Measurements from ENCODE around the gene PHTF1. TPM values are rescaled to one million over a fixed set of nuclear protein-coding genes. Genes with fewer than 3 reads are reported as not detected.

The PHTF1 gene
- polyA plus RNA-seq, 1 donor (not counting 4 experiments of a cell fraction or from before 2014, with no cell fraction given): 6.8 TPM

GRCh38 chr1:113694910-113695309, 64.4 kb downstream of the PHTF1 start:
- dilution Hi-C loops (cut with MboI; ENCODE audit: extremely low pct_ligation_motif_present, low sequenced_read_pairs): no loop called here
- Histone ChIP-seq H3K79me2 (ENCODE audit: control insufficient read depth, insufficient read depth, low read length) (no peaks in the 10 kb centered on the region), H3K4me1 (ENCODE audit: control insufficient read depth, extremely low read depth, insufficient read depth, low read length) (no peaks in the 10 kb centered on the region), H3K9me1 (ENCODE audit: control insufficient read depth, extremely low read depth, insufficient read depth, low read length) (no peaks in the 10 kb centered on the region), H3K4me2 (ENCODE audit: control insufficient read depth, extremely low read depth, insufficient read depth, low read depth, low read length) (no peak overlapping the region), H2AFZ (ENCODE audit: control insufficient read depth, low read length) (no peak overlapping the region), H3K4me3 (ENCODE audit: control insufficient read depth in 2 of 3, extremely low read depth in 1 of 3, insufficient read depth in 2 of 3, low read depth in 1 of 3, low read length in 3 of 3) (no peak overlapping the region), H3K27ac (ENCODE audit: control insufficient read depth, insufficient read depth, low read length) (no peak overlapping the region), H3K36me3 (ENCODE audit: control insufficient read depth in 2 of 2, extremely low read depth in 1 of 2, insufficient read depth in 2 of 2, low read length in 2 of 2) (peaks cover 0 to 4% of the 10 kb centered on the region in 2 experiments), H3K27me3 (ENCODE audit: control insufficient read depth, extremely low read depth, insufficient read depth, low read length) (no peaks in the 10 kb centered on the region), H3K9ac (ENCODE audit: control insufficient read depth, extremely low read depth, insufficient read depth, low read length) (no peak overlapping the region), H3K9me3 (ENCODE audit: control insufficient read depth, low read depth, low read length) (peaks cover 2% of the 10 kb centered on the region), H4K20me1 (ENCODE audit: control insufficient read depth, extremely low read depth, insufficient read depth, low read length) (no peaks in the 10 kb centered on the region)
- no peak for TF ChIP-seq CTCF (optimal IDR thresholded peaks at IDR 0.05 in 1 of 3, IDR thresholded peaks at IDR 0.05 in 1 of 3, conservative IDR thresholded peaks at IDR 0.05 in 1 of 3; ENCODE audit: extremely low read depth in 1 of 3, insufficient read depth in 2 of 3, low read length in 3 of 3)
- TF ChIP-seq EZH2 (IDR thresholded peaks at IDR 0.05; ENCODE audit: low read length): no peak
- DNase-seq (ENCODE audit: low read depth, low spot score) (no peak), FAIRE-seq (no peak)

- Histone ChIP-seq H4K20me1 (ENCODE audit: control insufficient read depth, extremely low read depth, insufficient read depth, low read length) (no peaks in the 10 kb centered on the region), H3K36me3 (ENCODE audit: control insufficient read depth in 2 of 2, extremely low read depth in 1 of 2, insufficient read depth in 2 of 2, low read length in 2 of 2) (no peaks in the 10 kb centered on the region), H3K9me3 (ENCODE audit: control insufficient read depth, low read depth, low read length) (peaks cover 2% of the 10 kb centered on the region), H2AFZ (ENCODE audit: control insufficient read depth, low read length) (no peak overlapping the region), H3K27ac (ENCODE audit: control insufficient read depth, insufficient read depth, low read length) (no peak overlapping the region), H3K4me3 (ENCODE audit: control insufficient read depth in 2 of 3, extremely low read depth in 1 of 3, insufficient read depth in 2 of 3, low read depth in 1 of 3, low read length in 3 of 3) (no peak overlapping the region), H3K27me3 (ENCODE audit: control insufficient read depth, extremely low read depth, insufficient read depth, low read length) (no peaks in the 10 kb centered on the region), H3K4me2 (ENCODE audit: control insufficient read depth, extremely low read depth, insufficient read depth, low read depth, low read length) (no peak overlapping the region), H3K9me1 (ENCODE audit: control insufficient read depth, extremely low read depth, insufficient read depth, low read length) (no peaks in the 10 kb centered on the region), H3K4me1 (ENCODE audit: control insufficient read depth, extremely low read depth, insufficient read depth, low read length) (no peaks in the 10 kb centered on the region), H3K9ac (ENCODE audit: control insufficient read depth, extremely low read depth, insufficient read depth, low read length) (no peak overlapping the region), H3K79me2 (ENCODE audit: control insufficient read depth, insufficient read depth, low read length) (no peaks in the 10 kb centered on the region)
- dilution Hi-C loops (cut with MboI; ENCODE audit: extremely low pct_ligation_motif_present, low sequenced_read_pairs): no loop called here
- FAIRE-seq (no peak), DNase-seq (ENCODE audit: low read depth, low spot score) (no peak)
- TF ChIP-seq CTCF (optimal IDR thresholded peaks at IDR 0.05 in 1 of 3, IDR thresholded peaks at IDR 0.05 in 1 of 3, conservative IDR thresholded peaks at IDR 0.05 in 1 of 3; ENCODE audit: extremely low read depth in 1 of 3, insufficient read depth in 2 of 3, low read length in 3 of 3) (no peak), EZH2 (IDR thresholded peaks at IDR 0.05; ENCODE audit: low read length) (no peak)
Measured at GRCh38 chr1:113692824-113693431, 66.4 kb downstream of the PHTF1 start.

All from keratinocyte (primary cell).